H1 (cell line): ENCODE measurements around the gene NPR2.

Experiments
- BACH1 ChIP-seq: IDR thresholded peaks from 2 replicates; pipeline ENCODE4 v1.6.1; 2012; ENCODE audit warnings: low read length, improper control_type of control experiment
- CBX8 ChIP-seq: fragments of 300-800, 300-1000 bp; sonication (generic); IDR thresholded peaks from 2 replicates; pipeline ENCODE4 v1.7.1; 2016; ENCODE audit warnings: low read depth, low read length, borderline replicate concordance
- CTCF ChIP-seq, 3 experiments: IDR thresholded peaks; 1 replicate in 2 of 3; 2 replicates in 1 of 3; pipeline versions ENCODE4 v1.5.1 to v1.6.1; 2011; ENCODE audit warnings: low read length in 3 of 3, mild to moderate bottlenecking in 3 of 3, inconsistent platforms in 2 of 3, low read depth in 1 of 3, moderate library complexity in 1 of 3; ENCODE audit not compliant: insufficient read depth in 1 of 3; ENCODE audit errors: control extremely low read depth in 1 of 3
- EP300 ChIP-seq, 2 experiments: IDR thresholded peaks; 1 replicate in 1 of 2; 2 replicates in 1 of 2; pipeline ENCODE4 v1.6.1; 2011 to 2012; ENCODE audit warnings: low read depth in 2 of 2, low read length in 2 of 2, mild to moderate bottlenecking in 2 of 2, borderline replicate concordance in 1 of 2, inconsistent platforms in 1 of 2, moderate library complexity in 1 of 2
- JUND ChIP-seq: IDR thresholded peaks from 2 replicates; pipeline ENCODE4 v1.6.1; 2011; ENCODE audit warnings: mild to moderate bottlenecking, improper control_type of control experiment, low read length
- POLR2A ChIP-seq, 2 experiments: IDR thresholded peaks; 1 replicate in 1 of 2; 2 replicates in 1 of 2; pipeline ENCODE4 v1.6.1; 2011; ENCODE audit warnings: low read depth in 2 of 2, low read length in 2 of 2, mild to moderate bottlenecking in 2 of 2; ENCODE audit errors: control extremely low read depth in 1 of 2
- POLR2AphosphoS5 ChIP-seq: IDR thresholded peaks from 2 replicates; pipeline ENCODE4 v1.6.1; 2011; ENCODE audit warnings: low read depth, low read length
- SP1 ChIP-seq: IDR thresholded peaks from 2 replicates; pipeline ENCODE4 v1.6.1; 2011; ENCODE audit warnings: low read depth, low read length

DNA sequence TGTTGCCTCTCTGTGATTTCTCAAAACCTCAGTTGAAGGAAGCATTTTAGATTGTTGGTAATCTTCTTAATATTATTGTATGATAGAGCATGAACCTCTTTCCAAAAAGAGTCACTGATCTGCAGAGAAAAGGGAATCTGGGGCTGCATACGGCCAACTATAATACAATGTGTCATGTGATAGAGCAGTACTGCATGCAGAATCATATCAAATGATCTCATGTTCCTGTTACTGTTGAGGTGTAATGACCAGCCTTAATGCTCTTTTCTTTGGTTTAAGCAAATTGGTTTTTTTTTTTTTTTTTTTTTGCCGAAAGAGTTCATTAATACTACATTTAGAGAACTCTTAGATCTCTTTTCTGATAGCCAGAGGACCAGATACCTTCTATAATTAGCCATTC, 24.4 kb upstream of the NPR2 start:
- TF ChIP-seq JUND (no peak), POLR2AphosphoS5 (no peak), CTCF (IDR thresholded peaks at IDR 0.05; ENCODE audit: control extremely low read depth in 1 of 3, insufficient read depth in 1 of 3, low read depth in 1 of 3, low read length in 3 of 3) (no peak), BACH1 (no peak), POLR2A (IDR thresholded peaks at IDR 0.05; ENCODE audit: control extremely low read depth in 1 of 2, low read depth in 2 of 2, low read length in 2 of 2) (no peak), CBX8 (no peak), EP300 (IDR thresholded peaks at IDR 0.05; ENCODE audit: borderline replicate concordance in 1 of 2, low read depth in 2 of 2, low read length in 2 of 2) (no peak), SP1 (no peak)
